CD14-positive monocyte (primary cell): ENCODE data around the gene GRID1. TPM values are rescaled to one million over a fixed set of nuclear protein-coding genes. Genes with fewer than 3 reads are reported as not detected.

Experiments used
- DNase-seq, 3 donors: peaks; one replicate each; pipeline ENCODE4 v3.0.0-alpha.2; 2011 to 2022
- H2AFZ ChIP-seq: 2 replicates; pipeline ENCODE4 v1.6.0; 2012; ENCODE audit warnings: mild to moderate bottlenecking, low read depth, low read length, inconsistent platforms; ENCODE audit not compliant: insufficient read depth, poor library complexity, severe bottlenecking
- H3K27ac ChIP-seq, 2 donors: 1 replicate in 1 of 2; 2 replicates in 1 of 2; pipeline ENCODE4 v1.5.1; 2012 to 2013; ENCODE audit warnings: low read length in 2 of 2, control low read depth in 1 of 2, inconsistent platforms in 1 of 2, low read depth in 1 of 2, mild to moderate bottlenecking in 1 of 2
- H3K27me3 ChIP-seq, 2 donors: one replicate each; pipeline versions ENCODE4 v1.6.0 to v1.6.1; 2011 to 2013; ENCODE audit warnings: low read length in 2 of 2; ENCODE audit not compliant: control insufficient read depth in 2 of 2, insufficient read depth in 2 of 2
- H3K36me3 ChIP-seq, 2 donors: replicated peaks in 1 of 2; 1 replicate in 1 of 2; 2 replicates in 1 of 2; pipeline versions ENCODE4 v1.5.1 to v1.6.1; 2012 to 2013; ENCODE audit warnings: low read length in 2 of 2, control low read depth in 1 of 2, inconsistent platforms in 1 of 2, mild to moderate bottlenecking in 1 of 2; ENCODE audit not compliant: insufficient read depth in 2 of 2, control insufficient read depth in 1 of 2
- H3K4me1 ChIP-seq, 2 donors: 1 replicate in 1 of 2; 2 replicates in 1 of 2; pipeline versions ENCODE4 v1.5.1 to v1.6.1; 2012 to 2013; ENCODE audit warnings: low read length in 2 of 2, control low read depth in 1 of 2, inconsistent platforms in 1 of 2, mild to moderate bottlenecking in 1 of 2, moderate library complexity in 1 of 2; ENCODE audit not compliant: insufficient read depth in 2 of 2, control insufficient read depth in 1 of 2
- H3K4me2 ChIP-seq: replicated peaks from 2 replicates; pipeline ENCODE3; 2012; ENCODE audit warnings: low read length, moderate library complexity, mild to moderate bottlenecking; ENCODE audit not compliant: poor library complexity, severe bottlenecking; ENCODE audit errors: extremely low read depth
- H3K4me3 ChIP-seq, 3 experiments: fragments of 200-600 bp in 1 of 3; sonication (generic) in 1 of 3; replicated peaks in 1 of 3; 1 replicate in 2 of 3; 2 replicates in 1 of 3; pipeline ENCODE4 v1.5.1; 2011 to 2013; ENCODE audit warnings: low read length in 3 of 3, mild to moderate bottlenecking in 3 of 3, control low read depth in 2 of 3, low read depth in 2 of 3, inconsistent platforms in 1 of 3, moderate library complexity in 1 of 3
- H3K79me2 ChIP-seq: 2 replicates; pipeline ENCODE4 v1.6.0; 2012; ENCODE audit warnings: mild to moderate bottlenecking, control low read depth, inconsistent platforms, low read length, moderate library complexity; ENCODE audit not compliant: insufficient read depth
- H3K9ac ChIP-seq: 2 replicates; pipeline ENCODE4 v1.6.0; 2017; ENCODE audit warnings: low read length, mild to moderate bottlenecking; ENCODE audit not compliant: insufficient read depth, poor library complexity, severe bottlenecking
- H3K9me3 ChIP-seq, 2 donors: replicated peaks in 1 of 2; 1 replicate in 1 of 2; 2 replicates in 1 of 2; pipeline versions ENCODE4 v1.5.1 to v1.6.1; 2012 to 2013; ENCODE audit warnings: low read length in 2 of 2, control low read depth in 1 of 2; ENCODE audit not compliant: control insufficient read depth in 1 of 2, insufficient read depth in 1 of 2
- H4K20me1 ChIP-seq: 2 replicates; pipeline ENCODE4 v1.6.0; 2012; ENCODE audit warnings: mild to moderate bottlenecking, low read length, control low read depth, moderate library complexity; ENCODE audit not compliant: insufficient read depth
- H3K27ac Mint-ChIP-seq, 7 donors: one replicate each; pipeline ENCODE4 v1.8.0; 2020; ENCODE audit warnings: mild to moderate bottlenecking in 7 of 7, mixed read lengths in 7 of 7, moderate library complexity in 6 of 7, inconsistent platforms in 2 of 7
- H3K27me3 Mint-ChIP-seq, 3 donors: one replicate each; pipeline ENCODE4 v1.8.0; 2021 to 2022; ENCODE audit warnings: low read depth in 3 of 3, mild to moderate bottlenecking in 3 of 3, mixed read lengths in 3 of 3, moderate library complexity in 3 of 3, inconsistent platforms in 1 of 3
- H3K36me3 Mint-ChIP-seq, 2 donors: one replicate each; pipeline ENCODE4 v1.8.0; 2020; ENCODE audit warnings: mixed read lengths in 2 of 2, inconsistent platforms in 1 of 2, mild to moderate bottlenecking in 1 of 2
- H3K4me1 Mint-ChIP-seq: one replicate; pipeline ENCODE4 v1.8.0; 2020; ENCODE audit warnings: mild to moderate bottlenecking, mixed read lengths
- H3K4me3 Mint-ChIP-seq, 2 donors: one replicate each; pipeline ENCODE4 v1.8.0; 2020; ENCODE audit warnings: mild to moderate bottlenecking in 2 of 2, mixed read lengths in 2 of 2, moderate library complexity in 1 of 2
- H3K9me3 Mint-ChIP-seq, 7 donors: one replicate each; pipeline ENCODE4 v1.8.0; 2020 to 2022; ENCODE audit warnings: mixed read lengths in 7 of 7, mild to moderate bottlenecking in 6 of 7, moderate library complexity in 6 of 7, inconsistent platforms in 2 of 7
- WGBS: methylation state at CpG from one replicate; pipeline ENCODE4 v1.1.5; 2013; ENCODE audit warnings: missing lambda C conversion rate; ENCODE audit not compliant: insufficient coverage; 5-methylcytosine and 5-hydroxymethylcytosine counted together
- intact Hi-C, 2 donors: fragments of 100-400 bp; cut with micrococcal nuclease; formaldehyde crosslinking; loops; one replicate each; pipeline versions ENCODE4 v1.15.0 to v1.15.1; 2023
- polyA plus RNA-seq, 3 donors: library from polyadenylated mRNA; depleted of rRNA in 1 of 3; unstranded in 2 of 3; stranded (reverse) in 1 of 3; fragments of 300-500 nt in 2 of 3; fragments of >200 nt in 1 of 3; fragmentation: Illumina TruSeq in 2 of 3; gene quantifications; 1 replicate in 2 of 3; 2 replicates in 1 of 3; pipeline ENCODE4 v1.2.3, GENCODE V29; 2012 to 2021
- TF ChIP-seq, protein P1 (sequence below): fragments of 200-600 bp; IDR thresholded peaks from one replicate; pipeline ENCODE4 v1.8.0; 2022; ENCODE audit warnings: antibody characterized with exemption, mild to moderate bottlenecking

Gene GRID1
- polyA plus RNA-seq, 3 donors = not detected

GRCh38 chr10:86117051-86117450 is 249.5 kb downstream of the GRID1 start:
- H3K9me3 Mint-ChIP-seq = no peaks in the 10 kb centered on the region
- H2AFZ ChIP-seq = no peak overlapping the region
- no peaks in the 10 kb centered on the region for H3K4me1 ChIP-seq
- no peaks in the 10 kb centered on the region for H3K36me3 ChIP-seq
- no peak overlapping the region for H3K4me2 ChIP-seq
- H3K4me3 Mint-ChIP-seq = no peak overlapping the region
- H4K20me1 ChIP-seq = no peaks in the 10 kb centered on the region
- H3K27ac ChIP-seq = no peak overlapping the region
- no peaks in the 10 kb centered on the region for H3K4me1 Mint-ChIP-seq
- H3K27ac Mint-ChIP-seq = no peak overlapping the region
- no peak overlapping the region for H3K4me3 ChIP-seq
- H3K27me3 ChIP-seq = no peaks in the 10 kb centered on the region
- H3K9me3 ChIP-seq = no peaks in the 10 kb centered on the region
- intact Hi-C loops = no loop called here
- peaks cover 0 to 6% (median 0%) of the 10 kb centered on the region in 3 donors for H3K27me3 Mint-ChIP-seq
- TF ChIP-seq, protein P1, sequence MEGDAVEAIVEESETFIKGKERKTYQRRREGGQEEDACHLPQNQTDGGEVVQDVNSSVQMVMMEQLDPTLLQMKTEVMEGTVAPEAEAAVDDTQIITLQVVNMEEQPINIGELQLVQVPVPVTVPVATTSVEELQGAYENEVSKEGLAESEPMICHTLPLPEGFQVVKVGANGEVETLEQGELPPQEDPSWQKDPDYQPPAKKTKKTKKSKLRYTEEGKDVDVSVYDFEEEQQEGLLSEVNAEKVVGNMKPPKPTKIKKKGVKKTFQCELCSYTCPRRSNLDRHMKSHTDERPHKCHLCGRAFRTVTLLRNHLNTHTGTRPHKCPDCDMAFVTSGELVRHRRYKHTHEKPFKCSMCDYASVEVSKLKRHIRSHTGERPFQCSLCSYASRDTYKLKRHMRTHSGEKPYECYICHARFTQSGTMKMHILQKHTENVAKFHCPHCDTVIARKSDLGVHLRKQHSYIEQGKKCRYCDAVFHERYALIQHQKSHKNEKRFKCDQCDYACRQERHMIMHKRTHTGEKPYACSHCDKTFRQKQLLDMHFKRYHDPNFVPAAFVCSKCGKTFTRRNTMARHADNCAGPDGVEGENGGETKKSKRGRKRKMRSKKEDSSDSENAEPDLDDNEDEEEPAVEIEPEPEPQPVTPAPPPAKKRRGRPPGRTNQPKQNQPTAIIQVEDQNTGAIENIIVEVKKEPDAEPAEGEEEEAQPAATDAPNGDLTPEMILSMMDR = no peak
- no peak for DNase-seq
- no peak overlapping the region for H3K9ac ChIP-seq
- no peaks in the 10 kb centered on the region for H3K79me2 ChIP-seq
- H3K36me3 Mint-ChIP-seq = no peaks in the 10 kb centered on the region

- Histone ChIP-seq H3K9ac (no peak overlapping the region), H3K9me3 (no peaks in the 10 kb centered on the region), H3K27me3 (no peaks in the 10 kb centered on the region), H4K20me1 (no peaks in the 10 kb centered on the region), H3K27ac (no peak overlapping the region), H3K79me2 (no peaks in the 10 kb centered on the region), H3K4me1 (no peaks in the 10 kb centered on the region), H2AFZ (no peak overlapping the region), H3K4me3 (no peak overlapping the region), H3K36me3 (no peaks in the 10 kb centered on the region), H3K4me2 (no peak overlapping the region)
- no peaks in the 10 kb centered on the region for H3K9me3 Mint-ChIP-seq
- H3K36me3 Mint-ChIP-seq = no peaks in the 10 kb centered on the region
- no peak for DNase-seq
- no peak overlapping the region for H3K27ac Mint-ChIP-seq
- intact Hi-C loops = no loop called here
- no peak overlapping the region for H3K4me3 Mint-ChIP-seq
- H3K27me3 Mint-ChIP-seq = peaks cover 0 to 1% (median 0%) of the 10 kb centered on the region in 3 donors
- no peaks in the 10 kb centered on the region for H3K4me1 Mint-ChIP-seq
- TF ChIP-seq, protein P1 = no peak
- WGBS = 94% methylated on average over 2 of the region's 3 CpGs
Observed at GRCh38 chr10:86113983-86114382, 252.6 kb downstream of the GRID1 start.
